ENCODE measurements around the gene PTK7. TPM values are rescaled to one million over a fixed set of nuclear protein-coding genes. Genes with fewer than 3 reads are reported as not detected.

Gene PTK7
- polyA plus RNA-seq, 1 experiment: 146 TPM

GRCh38 chr6:43149265-43149664, 73.2 kb downstream of the PTK7 start:
- no peak for TF ChIP-seq CTCF (IDR thresholded peaks at IDR 0.05; ENCODE audit: low read depth, low read length)
- ChIA-PET CTCF (interaction anchor here (0.7 to 1.1 kb wide), 3 partner anchors 78 to 248 kb away, joined by 3 to 13 read pairs (median 3); no protein-coding TSS in a partner anchor), POLR2A (interaction anchor here (0.7 to 1.1 kb wide), 4 partner anchors 9 to 95 kb away, joined by 3 to 5 read pairs (median 4); partner anchors contain the start of genes CUL7 and SRF)
- no peak for DNase-seq (ENCODE audit: low read depth, low spot score)
- Histone ChIP-seq H3K4me3 (ENCODE audit: low read depth, low read length) (no peak overlapping the region), H3K27me3 (ENCODE audit: control insufficient read depth, insufficient read depth, low read length) (no peaks in the 10 kb centered on the region), H3K9me3 (ENCODE audit: control insufficient read depth, insufficient read depth, low read length) (no peaks in the 10 kb centered on the region), H3K27ac (ENCODE audit: low read depth, low read length) (peak overlapping the region; percentile 11)

- no peak for DNase-seq (ENCODE audit: low read depth, low spot score)
- CTCF ChIA-PET: interaction anchor here (0.7 to 1.1 kb wide), 3 partner anchors 79 to 249 kb away, joined by 3 to 13 read pairs (median 3); no protein-coding TSS in a partner anchor
These were observed 74.1 kb downstream of the PTK7 start for GRCh38 chr6:43150051-43150751.

GRCh38 chr6:43159599-43159998, 83.5 kb downstream of the PTK7 start:
- Histone ChIP-seq H3K27me3 (ENCODE audit: control insufficient read depth, insufficient read depth, low read length) (no peaks in the 10 kb centered on the region), H3K4me3 (ENCODE audit: low read depth, low read length) (no peak overlapping the region), H3K27ac (ENCODE audit: low read depth, low read length) (no peak overlapping the region), H3K9me3 (ENCODE audit: control insufficient read depth, insufficient read depth, low read length) (no peaks in the 10 kb centered on the region)
- CTCF ChIA-PET: interaction anchor here (1.9 kb wide), 1 partner anchor 16 kb away, joined by 6 read pairs; no protein-coding TSS in a partner anchor
- POLR2A ChIA-PET: no interaction called here
- no peak for TF ChIP-seq CTCF (IDR thresholded peaks at IDR 0.05; ENCODE audit: low read depth, low read length)
- DNase-seq (ENCODE audit: low read depth, low spot score): no peak

More at GRCh38 chr6:43150051-43150751, 74.1 kb downstream of the PTK7 start:
- Histone ChIP-seq H3K4me3 (ENCODE audit: low read depth, low read length) (no peak overlapping the region), H3K9me3 (ENCODE audit: control insufficient read depth, insufficient read depth, low read length) (no peaks in the 10 kb centered on the region), H3K27me3 (ENCODE audit: control insufficient read depth, insufficient read depth, low read length) (no peaks in the 10 kb centered on the region), H3K27ac (ENCODE audit: low read depth, low read length) (peak overlapping the region; percentile 11)
- no peak for TF ChIP-seq CTCF (IDR thresholded peaks at IDR 0.05; ENCODE audit: low read depth, low read length)
- POLR2A ChIA-PET: interaction anchor here (0.6 kb wide), 1 partner anchor 76 kb away, joined by 3 read pairs; no protein-coding TSS in a partner anchor

- ChIA-PET CTCF (interaction anchor here (0.5 to 0.7 kb wide), 3 partner anchors 8 to 161 kb away, joined by 3 to 5 read pairs (median 3); no protein-coding TSS in a partner anchor), POLR2A (interaction anchor here (0.6 kb wide), 1 partner anchor 135 kb away, joined by 5 read pairs; no protein-coding TSS in a partner anchor)
- DNase-seq (ENCODE audit: low read depth, low spot score): no peak
- Histone ChIP-seq H3K9me3 (ENCODE audit: control insufficient read depth, insufficient read depth, low read length) (no peaks in the 10 kb centered on the region), H3K27ac (ENCODE audit: low read depth, low read length) (no peak overlapping the region), H3K27me3 (ENCODE audit: control insufficient read depth, insufficient read depth, low read length) (no peaks in the 10 kb centered on the region), H3K4me3 (ENCODE audit: low read depth, low read length) (no peak overlapping the region)
- TF ChIP-seq CTCF (IDR thresholded peaks at IDR 0.05; ENCODE audit: low read depth, low read length): no peak
These were observed 87.8 kb downstream of the PTK7 start for GRCh38 chr6:43163899-43164298.
